GM23248 (cell line): Measurements from ENCODE around the gene AMD1. TPM values are rescaled to one million over a fixed set of nuclear protein-coding genes. Genes with fewer than 3 reads are reported as not detected.

Experiments
- DNase-seq: peaks from one replicate; pipeline ENCODE4 v3.0.0-alpha.2; 2015
- H2AFZ ChIP-seq: fragments of 200-600 bp; sonication (generic); 2 replicates; pipeline ENCODE4 v1.6.1; 2016; ENCODE audit warnings: antibody characterized with exemption
- H3F3A ChIP-seq: fragments of 200-600 bp; sonication (generic); 2 replicates; pipeline ENCODE4 v1.6.1; 2016; ENCODE audit warnings: mild to moderate bottlenecking, antibody characterized with exemption, mixed run types; ENCODE audit not compliant: insufficient read depth
- H3K27ac ChIP-seq: fragments of 200-600 bp; sonication (generic); 2 replicates; pipeline ENCODE4 v1.5.1; 2016; ENCODE audit warnings: mild to moderate bottlenecking
- H3K27me3 ChIP-seq: fragments of 200-600 bp; sonication (generic); replicated peaks from 2 replicates; pipeline ENCODE4 v1.6.1; 2016; ENCODE audit warnings: mild to moderate bottlenecking; ENCODE audit not compliant: insufficient read depth
- H3K36me3 ChIP-seq: fragments of 200-600 bp; sonication (generic); 2 replicates; pipeline ENCODE4 v1.6.1; 2016; ENCODE audit warnings: low read depth, mild to moderate bottlenecking
- H3K4me1 ChIP-seq: fragments of 200-600 bp; sonication (generic); 2 replicates; pipeline ENCODE4 v1.6.1; 2016; ENCODE audit warnings: mild to moderate bottlenecking; ENCODE audit not compliant: insufficient read depth
- H3K4me2 ChIP-seq: fragments of 200-600 bp; sonication (generic); one replicate; pipeline ENCODE4 v1.6.1; 2016; ENCODE audit warnings: mild to moderate bottlenecking; ENCODE audit not compliant: unreplicated experiment
- H3K4me3 ChIP-seq: fragments of 200-600 bp; sonication (generic); 2 replicates; pipeline ENCODE4 v1.5.1; 2016; ENCODE audit warnings: mild to moderate bottlenecking
- H3K79me2 ChIP-seq: fragments of 200-600 bp; sonication (generic); 2 replicates; pipeline ENCODE4 v1.6.1; 2016; ENCODE audit warnings: mild to moderate bottlenecking; ENCODE audit not compliant: insufficient read depth
- H3K9ac ChIP-seq: fragments of 200-600 bp; sonication (generic); 2 replicates; pipeline ENCODE4 v1.6.1; 2016; ENCODE audit warnings: mild to moderate bottlenecking
- H3K9me2 ChIP-seq: fragments of 200-600 bp; sonication (generic); 2 replicates; pipeline ENCODE4 v1.6.1; 2016; ENCODE audit warnings: mixed run types, mild to moderate bottlenecking, moderate library complexity; ENCODE audit not compliant: insufficient read depth
- H3K9me3 ChIP-seq: fragments of 200-600 bp; sonication (generic); one replicate; pipeline ENCODE4 v1.6.1; 2017; ENCODE audit warnings: low read depth
- H4K20me1 ChIP-seq: fragments of 200-600 bp; sonication (generic); 2 replicates; pipeline ENCODE4 v1.6.0; 2016; ENCODE audit not compliant: insufficient read depth
- EZH2 ChIP-seq: fragments of 200-600 bp; sonication (generic); IDR thresholded peaks from 2 replicates; pipeline ENCODE4 v1.6.1; 2018; ENCODE audit warnings: antibody characterized with exemption, mild to moderate bottlenecking; ENCODE audit not compliant: insufficient read depth, poor library complexity, severe bottlenecking
- EZH2phosphoT487 ChIP-seq: fragments of 200-600 bp; sonication (generic); IDR thresholded peaks from 2 replicates; pipeline ENCODE4 v1.6.1; 2018; ENCODE audit warnings: antibody characterized with exemption, moderate library complexity, mild to moderate bottlenecking, low read depth; ENCODE audit not compliant: insufficient read depth
- WGBS, 2 experiments: methylation state at CpG; one replicate each; pipeline ENCODE4 v1.1.6; 2015 to 2017; ENCODE audit warnings: low lambda C conversion rate in 2 of 2, low coverage in 1 of 2; ENCODE audit errors: missing lambda C conversion rate in 2 of 2; 5-methylcytosine and 5-hydroxymethylcytosine counted together
- in situ Hi-C: fragments of 300-500 bp; cut with MboI; formaldehyde crosslinking; loops from 2 replicates; pipeline ENCODE4 v1.15.0; 2020
- polyA plus RNA-seq: library from polyadenylated mRNA; unstranded; fragments of >200 nt; fragmentation: Nextera tagmentation; extraction: Ambion mirVana; gene quantifications from 2 replicates; pipeline ENCODE4 v1.2.1, GENCODE V29; 2016
- total RNA-seq: library from RNA; depleted of rRNA; stranded (reverse); fragments of >200 nt; shearing (Covaris generic); gene quantifications from 2 replicates; pipeline ENCODE4 v1.2.3, GENCODE V29; 2014

Gene AMD1
- total and polyA plus RNA-seq, 2 experiments from 2014 or later = 39.9 to 63.8 TPM

GRCh38 chr6:110876170-110876773 lies 1.7 kb downstream of the AMD1 start:
- Histone ChIP-seq H2AFZ (peak overlapping the region; percentile 69), H3K36me3 (no peaks in the 10 kb centered on the region), H4K20me1 (peaks cover 19% of the 10 kb centered on the region; the same call in 1 of the 2 replicates), H3K27ac (peak overlapping the region; percentile 90), H3K9me2 (no peaks in the 10 kb centered on the region), H3K4me2 (peak overlapping the region; percentile 96), H3K9ac (peak overlapping the region; percentile 90), H3K4me1 (peaks cover 45% of the 10 kb centered on the region), H3K27me3 (no peaks in the 10 kb centered on the region), H3K9me3 (no peaks in the 10 kb centered on the region), H3K4me3 (peak overlapping the region; percentile 82), H3K79me2 (peaks cover 65% of the 10 kb centered on the region), H3F3A (peaks cover 26% of the 10 kb centered on the region)
- WGBS, 2 experiments = 0 to 1% methylated on average over 29 of the region's 29 CpGs
- DNase-seq = peak; percentile 94
- TF ChIP-seq EZH2 = no peak
- no peak for TF ChIP-seq EZH2phosphoT487
- in situ Hi-C loops = no loop called here

DNA sequence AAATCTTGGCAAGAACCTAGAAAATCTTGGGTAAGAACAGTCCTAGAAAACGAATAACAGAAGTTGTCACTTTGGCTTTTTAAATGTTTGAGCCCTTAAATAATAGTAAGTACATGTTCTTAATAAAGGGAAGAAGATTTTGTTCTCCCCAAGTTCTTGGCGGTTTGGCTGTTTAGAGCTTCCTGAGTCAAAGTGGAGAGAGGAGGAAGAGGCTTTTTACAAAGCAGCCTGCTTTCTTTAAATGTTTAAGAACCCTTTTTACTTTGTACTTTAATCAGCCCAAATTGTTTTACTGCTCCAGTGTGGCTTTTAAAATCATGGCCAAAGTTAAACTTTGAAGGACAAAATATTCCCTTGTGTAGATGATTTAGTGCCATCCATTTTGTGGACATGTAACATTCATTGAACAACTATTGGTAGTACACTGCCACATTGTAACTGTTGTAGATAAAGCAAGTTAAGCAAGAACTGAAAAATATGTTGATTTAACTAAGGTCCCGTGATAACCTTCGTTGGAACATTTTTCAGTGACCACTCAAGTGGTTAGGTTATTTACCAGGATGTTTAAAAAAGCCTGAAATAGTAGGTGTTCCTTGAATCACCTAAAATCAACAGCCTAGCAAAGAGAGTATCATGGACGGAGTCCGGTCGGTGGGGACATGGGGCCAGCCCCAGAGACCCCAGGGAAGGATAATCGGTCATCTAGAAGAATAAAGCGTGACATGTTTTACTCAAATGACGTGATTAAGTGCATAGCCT lies 2.4 kb downstream of the AMD1 start:
- Histone ChIP-seq H3K4me2 (peak overlapping the region; percentile 96), H2AFZ (peak overlapping the region; percentile 69), H4K20me1 (peaks cover 19% of the 10 kb centered on the region; the same call in 1 of the 2 replicates), H3K9me2 (no peaks in the 10 kb centered on the region), H3K27me3 (no peaks in the 10 kb centered on the region), H3K9ac (peak overlapping the region; percentile 90), H3K36me3 (no peaks in the 10 kb centered on the region), H3K27ac (peak overlapping the region; percentile 90), H3F3A (peaks cover 26% of the 10 kb centered on the region), H3K9me3 (no peaks in the 10 kb centered on the region), H3K4me3 (peak overlapping the region; percentile 82), H3K4me1 (peaks cover 52% of the 10 kb centered on the region), H3K79me2 (peaks cover 72% of the 10 kb centered on the region)
- in situ Hi-C loops = no loop called here
- 50 to 54% methylated on average over 10 of the region's 10 CpGs for WGBS, 2 experiments
- TF ChIP-seq EZH2 (no peak), EZH2phosphoT487 (no peak)
- peak; percentile 37 for DNase-seq

DNA sequence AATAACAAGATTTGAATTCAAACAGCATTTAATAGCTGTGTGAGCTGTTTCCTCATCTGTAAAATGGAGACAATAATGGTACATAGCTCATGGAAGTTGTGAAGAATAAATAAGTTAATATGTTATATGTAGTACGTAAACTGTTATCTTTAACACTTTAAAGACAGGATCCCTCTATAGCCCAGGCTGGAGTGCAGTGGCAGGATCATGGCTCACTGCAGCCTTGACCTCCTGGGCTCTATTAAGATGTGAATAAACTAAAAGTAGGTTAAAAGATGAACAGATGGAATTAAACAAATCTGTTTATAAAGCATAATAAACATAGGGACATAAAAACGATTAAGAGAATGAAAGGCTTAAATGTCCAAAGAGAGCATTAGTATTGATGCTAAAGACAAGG lies 3.0 kb downstream of the AMD1 start:
- Histone ChIP-seq H2AFZ (no peak overlapping the region), H3K4me1 (peaks cover 58% of the 10 kb centered on the region), H3F3A (peaks cover 32% of the 10 kb centered on the region), H3K9ac (peak overlapping the region; percentile 90; the same call in 1 of the 2 replicates), H4K20me1 (peaks cover 19% of the 10 kb centered on the region; the same call in 1 of the 2 replicates), H3K4me3 (peak overlapping the region; percentile 82), H3K4me2 (peak overlapping the region; percentile 96), H3K9me2 (no peaks in the 10 kb centered on the region), H3K27ac (peak overlapping the region; percentile 90; the same call in 1 of the 2 replicates), H3K27me3 (no peaks in the 10 kb centered on the region), H3K79me2 (peaks cover 78% of the 10 kb centered on the region), H3K36me3 (no peaks in the 10 kb centered on the region), H3K9me3 (no peaks in the 10 kb centered on the region)
- DNase-seq = no peak
- 31 to 48% methylated on average over 2 of the region's 2 CpGs for WGBS, 2 experiments
- in situ Hi-C loops = no loop called here
- TF ChIP-seq EZH2 (no peak), EZH2phosphoT487 (no peak)

GRCh38 chr6:110878751-110879522 lies 4.4 kb downstream of the AMD1 start:
- peak overlapping the region; percentile 90; the same call in 1 of the 2 replicates for H3K9ac ChIP-seq
- H3K79me2 ChIP-seq = peaks cover 91% of the 10 kb centered on the region
- TF ChIP-seq EZH2 = no peak
- no peak for TF ChIP-seq EZH2phosphoT487
- H3K27me3 ChIP-seq = no peaks in the 10 kb centered on the region
- H3K9me3 ChIP-seq = no peaks in the 10 kb centered on the region
- peak overlapping the region; percentile 39 for H3K4me3 ChIP-seq
- H3K27ac ChIP-seq = peak overlapping the region; percentile 37
- H3K4me2 ChIP-seq = peak overlapping the region; percentile 96
- H3K4me1 ChIP-seq = peaks cover 59% of the 10 kb centered on the region
- WGBS, 2 experiments = 30 to 33% methylated on average over 10 of the region's 10 CpGs
- H4K20me1 ChIP-seq = peaks cover 21% of the 10 kb centered on the region; the same call in 1 of the 2 replicates
- H3K9me2 ChIP-seq = no peaks in the 10 kb centered on the region
- H3F3A ChIP-seq = peaks cover 33% of the 10 kb centered on the region
- H3K36me3 ChIP-seq = no peaks in the 10 kb centered on the region
- peak; percentile 63 for DNase-seq
- H2AFZ ChIP-seq = no peak overlapping the region
- in situ Hi-C loops = no loop called here
